ENCODE measurements around the gene SERPINA10.
"Not testable (repeated sequence)": the region's sequence is repeated elsewhere in the genome, so short reads cannot be mapped to it uniquely, and the experiment has no call there.

The SERPINA10 gene

DNA sequence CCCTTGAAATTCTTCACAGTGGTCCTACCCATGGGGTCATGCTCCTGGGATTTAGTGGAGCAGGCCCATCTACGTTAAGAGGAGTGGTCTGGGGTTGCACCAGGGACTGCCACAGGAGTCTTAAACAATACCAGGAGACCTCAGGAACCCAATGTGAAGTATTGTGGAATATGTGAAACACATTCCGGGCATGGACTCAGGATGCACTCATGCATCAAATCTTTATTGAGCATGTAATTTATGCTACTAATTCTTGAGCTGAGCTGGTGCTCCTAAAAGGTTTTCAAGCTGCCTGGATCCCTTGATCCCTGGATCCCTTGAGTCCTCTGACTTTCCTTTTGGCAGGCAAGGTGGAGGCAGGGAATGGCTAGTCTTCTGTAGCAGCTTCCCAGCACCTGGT, 8.8 kb downstream of the SERPINA10 start:
- H3K4me1 ChIP-seq, result no peaks in the 10 kb centered on the region
- no peak for DNase-seq
- H3K36me3 ChIP-seq, result no peaks in the 10 kb centered on the region

DNA sequence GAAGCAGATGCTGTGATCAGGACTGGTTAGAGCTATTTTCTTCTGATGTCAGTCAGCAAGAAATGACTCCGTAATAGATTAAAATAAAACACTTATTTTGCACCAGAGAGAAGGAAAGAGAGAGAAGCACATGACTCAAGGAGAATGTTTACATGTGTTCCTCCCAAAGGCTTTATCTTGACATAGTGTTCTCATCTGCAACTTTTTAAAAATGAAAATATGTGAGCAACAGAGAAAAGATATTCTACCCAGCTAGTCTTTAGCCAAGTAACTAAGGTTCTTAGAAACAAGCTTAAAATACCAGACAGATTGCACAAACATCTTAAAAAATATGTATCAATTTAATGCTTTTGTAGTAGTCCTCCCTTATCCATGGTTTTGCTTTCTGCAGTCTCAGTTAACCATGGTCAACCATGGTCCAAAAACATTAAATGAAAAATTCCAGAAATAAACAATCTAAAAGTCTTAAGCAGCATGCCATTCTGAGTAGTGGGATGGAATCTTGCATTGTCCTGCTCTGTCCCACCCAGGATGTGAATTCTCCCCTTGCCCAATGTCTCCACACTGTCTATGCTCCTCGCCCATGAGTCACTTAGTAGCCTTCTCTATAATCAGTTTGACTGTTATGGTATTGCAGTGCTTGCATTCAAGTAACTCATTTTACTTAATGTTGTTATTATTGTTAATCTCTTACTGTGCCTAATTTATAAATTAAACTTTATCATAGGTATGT, 9.9 kb downstream of the SERPINA10 start:
- H3K4me1 ChIP-seq, result no peaks in the 10 kb centered on the region
- H3K27me3 ChIP-seq, result peaks cover 3% of the 10 kb centered on the region
- no peaks in the 10 kb centered on the region for H3K36me3 ChIP-seq
- TF ChIP-seq, protein P1, sequence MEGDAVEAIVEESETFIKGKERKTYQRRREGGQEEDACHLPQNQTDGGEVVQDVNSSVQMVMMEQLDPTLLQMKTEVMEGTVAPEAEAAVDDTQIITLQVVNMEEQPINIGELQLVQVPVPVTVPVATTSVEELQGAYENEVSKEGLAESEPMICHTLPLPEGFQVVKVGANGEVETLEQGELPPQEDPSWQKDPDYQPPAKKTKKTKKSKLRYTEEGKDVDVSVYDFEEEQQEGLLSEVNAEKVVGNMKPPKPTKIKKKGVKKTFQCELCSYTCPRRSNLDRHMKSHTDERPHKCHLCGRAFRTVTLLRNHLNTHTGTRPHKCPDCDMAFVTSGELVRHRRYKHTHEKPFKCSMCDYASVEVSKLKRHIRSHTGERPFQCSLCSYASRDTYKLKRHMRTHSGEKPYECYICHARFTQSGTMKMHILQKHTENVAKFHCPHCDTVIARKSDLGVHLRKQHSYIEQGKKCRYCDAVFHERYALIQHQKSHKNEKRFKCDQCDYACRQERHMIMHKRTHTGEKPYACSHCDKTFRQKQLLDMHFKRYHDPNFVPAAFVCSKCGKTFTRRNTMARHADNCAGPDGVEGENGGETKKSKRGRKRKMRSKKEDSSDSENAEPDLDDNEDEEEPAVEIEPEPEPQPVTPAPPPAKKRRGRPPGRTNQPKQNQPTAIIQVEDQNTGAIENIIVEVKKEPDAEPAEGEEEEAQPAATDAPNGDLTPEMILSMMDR (IDR thresholded peaks at IDR 0.05; ENCODE audit: low read depth, low read length), result no peak
- no peak overlapping the region for H3K4me3 ChIP-seq (ENCODE audit: low read depth, low read length)
- no peak for DNase-seq
- no peaks in the 10 kb centered on the region for H3K9me3 ChIP-seq

More for the DNA sequence above, 8.8 kb downstream of the SERPINA10 start:
- peaks cover 3% of the 10 kb centered on the region; the same call in 1 of the 2 replicates for H3K27me3 ChIP-seq
- H3K9me3 ChIP-seq, result no peaks in the 10 kb centered on the region
- TF ChIP-seq, protein P1 (IDR thresholded peaks at IDR 0.05; ENCODE audit: low read depth, low read length), result no peak
- no peak overlapping the region for H3K4me3 ChIP-seq (ENCODE audit: low read depth, low read length)

DNA sequence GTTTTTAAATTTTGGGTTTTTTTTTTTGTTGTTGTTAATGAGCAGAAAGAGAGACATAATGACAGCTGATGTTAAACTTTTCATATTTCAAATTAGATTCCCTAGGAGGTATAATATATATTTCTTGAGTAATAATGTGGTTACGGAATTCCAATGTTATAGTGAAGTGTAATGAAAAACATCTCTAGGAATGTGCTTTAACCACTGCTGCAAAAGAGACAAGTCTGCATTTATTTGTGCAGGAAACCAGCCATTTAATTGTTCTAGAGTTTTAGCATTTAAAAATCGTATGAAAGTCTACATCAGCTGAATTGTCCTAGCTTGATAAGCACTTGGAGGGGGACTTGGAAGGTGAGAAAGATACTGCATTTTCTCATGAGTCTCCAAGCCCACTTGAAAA, 14.3 kb downstream of the SERPINA10 start:
- no peak for DNase-seq
- TF ChIP-seq, protein P1 (IDR thresholded peaks at IDR 0.05; ENCODE audit: low read depth, low read length), result no peak
- Histone ChIP-seq H3K4me3 (ENCODE audit: low read depth, low read length) (no peak overlapping the region), H3K9me3 (no peaks in the 10 kb centered on the region), H3K36me3 (no peaks in the 10 kb centered on the region), H3K4me1 (no peaks in the 10 kb centered on the region), H3K27me3 (peaks cover 7% of the 10 kb centered on the region)

DNA sequence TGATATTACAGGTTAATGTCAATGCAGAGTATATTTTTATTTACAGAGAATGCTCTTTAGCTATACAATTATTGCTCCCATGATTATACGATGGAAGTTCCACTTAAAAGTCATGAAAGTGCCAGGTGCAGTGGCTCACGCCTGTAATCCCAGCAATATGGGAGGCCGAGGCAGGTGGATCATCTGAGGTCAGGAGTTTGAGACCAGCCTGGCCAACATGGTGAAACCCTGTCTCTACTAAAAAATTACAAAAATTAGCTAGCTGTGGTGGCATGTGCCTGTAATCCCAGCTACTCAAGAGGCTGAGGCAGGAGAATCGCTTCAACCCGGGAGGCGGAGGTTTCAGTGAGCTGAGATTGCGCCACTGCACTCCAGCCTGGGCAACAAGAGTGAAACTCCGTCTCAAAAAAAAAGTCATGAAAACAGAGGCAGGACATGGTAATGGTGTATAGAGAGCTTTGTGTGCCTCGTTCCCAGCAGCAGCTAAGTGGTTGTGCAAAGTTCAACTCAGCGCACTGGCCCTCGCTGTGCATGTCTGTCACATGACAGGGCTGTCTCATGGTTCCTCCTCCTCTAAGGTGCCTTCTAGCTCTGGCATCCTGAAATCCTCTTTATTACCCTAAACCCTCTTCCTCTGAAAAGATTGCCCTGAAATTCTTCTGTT, 16.0 kb downstream of the SERPINA10 start:
- not testable (repeated sequence) for H3K36me3 ChIP-seq, DNase-seq

DNA sequence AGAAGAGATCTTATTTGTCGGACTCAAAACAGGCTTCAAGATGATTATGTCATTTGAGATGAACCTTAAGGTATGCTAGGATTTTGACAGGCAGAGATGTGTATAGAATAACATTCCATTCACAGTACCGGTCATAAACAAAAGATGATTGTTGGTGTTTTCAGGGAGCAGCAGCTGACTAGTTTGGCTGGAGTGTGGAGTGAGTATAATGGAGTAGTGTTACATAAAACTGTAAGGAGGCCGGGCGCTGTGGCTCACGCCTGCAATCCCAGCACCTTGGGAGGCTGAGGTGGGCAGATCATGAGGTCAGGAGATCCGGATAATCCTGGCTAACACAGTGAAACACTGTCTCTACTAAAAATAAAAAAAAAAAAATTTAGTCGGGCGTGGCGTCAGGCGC, 23.9 kb downstream of the SERPINA10 start:
- Histone ChIP-seq H3K36me3 (no peaks in the 10 kb centered on the region), H3K27me3 (no peaks in the 10 kb centered on the region), H3K4me1 (no peaks in the 10 kb centered on the region), H3K4me3 (ENCODE audit: low read depth, low read length) (no peak overlapping the region), H3K9me3 (no peaks in the 10 kb centered on the region)
- TF ChIP-seq, protein P1 (IDR thresholded peaks at IDR 0.05; ENCODE audit: low read depth, low read length), result no peak
- no peak for DNase-seq

More for the DNA sequence above, 16.0 kb downstream of the SERPINA10 start:
- not testable (repeated sequence) for H3K4me1 ChIP-seq; H3K4me3 ChIP-seq (ENCODE audit: low read depth, low read length); H3K9me3 ChIP-seq; H3K27me3 ChIP-seq

DNA sequence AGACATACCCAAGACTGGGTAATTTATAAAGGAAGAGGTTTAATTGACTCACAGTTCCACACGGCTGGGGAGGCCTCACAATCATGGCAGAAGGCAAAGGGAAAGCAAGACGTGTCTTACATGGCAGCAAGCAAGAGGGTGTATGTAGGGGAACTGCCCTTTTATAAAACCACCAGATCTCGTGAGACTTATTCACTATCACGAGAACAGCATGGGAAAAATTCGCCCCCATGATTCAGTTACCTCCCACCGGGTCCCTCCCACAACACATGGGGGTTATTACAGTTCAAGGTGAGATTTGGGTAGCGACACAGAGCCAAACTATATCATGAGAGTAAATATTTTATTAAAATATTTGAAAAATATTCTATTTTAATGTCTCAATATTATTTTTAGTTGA, 24.5 kb downstream of the SERPINA10 start:
- not testable (repeated sequence) for H3K36me3 ChIP-seq; H3K9me3 ChIP-seq; H3K27me3 ChIP-seq; DNase-seq; H3K4me3 ChIP-seq (ENCODE audit: low read depth, low read length); H3K4me1 ChIP-seq

DNA sequence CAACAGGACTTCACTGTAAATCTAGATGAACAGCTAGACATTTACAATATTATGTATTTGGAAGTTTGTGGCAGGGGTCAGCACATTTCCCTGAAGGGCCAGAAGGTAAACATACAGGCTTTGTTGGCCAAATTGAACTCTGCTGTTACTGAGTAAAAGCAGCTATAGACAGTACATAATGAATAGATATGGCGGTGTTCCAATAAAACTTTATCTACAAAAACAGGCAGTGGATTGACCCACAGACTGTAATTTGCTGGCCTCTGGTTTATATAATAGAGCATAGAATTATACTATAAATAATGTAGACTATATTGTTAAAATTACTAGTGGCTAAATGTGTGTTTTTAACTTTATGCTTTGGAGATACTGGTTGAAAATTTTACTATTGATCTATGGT, 25.7 kb downstream of the SERPINA10 start:
- no peaks in the 10 kb centered on the region for H3K4me1 ChIP-seq
- no peaks in the 10 kb centered on the region for H3K27me3 ChIP-seq
- DNase-seq, result no peak
- H3K9me3 ChIP-seq, result no peaks in the 10 kb centered on the region
- no peaks in the 10 kb centered on the region for H3K36me3 ChIP-seq
- no peak overlapping the region for H3K4me3 ChIP-seq (ENCODE audit: low read depth, low read length)
- TF ChIP-seq, protein P1 (IDR thresholded peaks at IDR 0.05; ENCODE audit: low read depth, low read length), result no peak

DNA sequence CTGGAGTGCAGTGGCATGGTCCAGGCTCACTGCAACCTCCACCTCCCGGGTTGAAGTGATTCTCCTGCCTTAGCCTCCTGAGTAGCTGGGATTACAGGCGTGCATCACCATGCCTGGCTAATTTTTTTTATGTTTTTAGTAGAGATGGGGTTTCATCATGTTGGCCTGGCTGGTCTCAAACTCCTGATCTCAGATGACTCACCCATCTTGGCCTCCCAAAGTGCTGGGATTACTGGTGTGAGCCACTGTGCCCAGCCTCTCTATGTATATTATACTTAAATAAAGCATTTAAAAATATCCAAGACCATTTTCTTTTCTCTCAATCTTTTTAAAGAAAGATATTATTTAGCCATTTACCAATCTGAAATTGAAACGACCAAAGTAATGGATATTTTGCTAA, 28.9 kb downstream of the SERPINA10 start:
- H3K4me1 ChIP-seq; H3K9me3 ChIP-seq; H3K36me3 ChIP-seq; H3K27me3 ChIP-seq; H3K4me3 ChIP-seq (ENCODE audit: low read depth, low read length); DNase-seq: not testable (repeated sequence)

Measured in BE2C (cell line).